LNCaP clone FGC (cell line): ENCODE data around the gene IFT80.

Experiments used
- DNase-seq: peaks from one replicate; pipeline ENCODE4 v3.0.0-alpha.2; 2011; ENCODE audit warnings: low read depth
- H3K4me3 ChIP-seq: 2 replicates; pipeline ENCODE4 v1.5.1; 2011; ENCODE audit warnings: mild to moderate bottlenecking, low read depth, low read length, control low read depth
- TF ChIP-seq, protein P1 (sequence below): IDR thresholded peaks from 2 replicates; pipeline ENCODE4 v1.5.1; 2012; ENCODE audit warnings: mild to moderate bottlenecking; ENCODE audit not compliant: control insufficient read depth, insufficient read depth; ENCODE audit errors: extremely low read depth

Gene IFT80

DNA sequence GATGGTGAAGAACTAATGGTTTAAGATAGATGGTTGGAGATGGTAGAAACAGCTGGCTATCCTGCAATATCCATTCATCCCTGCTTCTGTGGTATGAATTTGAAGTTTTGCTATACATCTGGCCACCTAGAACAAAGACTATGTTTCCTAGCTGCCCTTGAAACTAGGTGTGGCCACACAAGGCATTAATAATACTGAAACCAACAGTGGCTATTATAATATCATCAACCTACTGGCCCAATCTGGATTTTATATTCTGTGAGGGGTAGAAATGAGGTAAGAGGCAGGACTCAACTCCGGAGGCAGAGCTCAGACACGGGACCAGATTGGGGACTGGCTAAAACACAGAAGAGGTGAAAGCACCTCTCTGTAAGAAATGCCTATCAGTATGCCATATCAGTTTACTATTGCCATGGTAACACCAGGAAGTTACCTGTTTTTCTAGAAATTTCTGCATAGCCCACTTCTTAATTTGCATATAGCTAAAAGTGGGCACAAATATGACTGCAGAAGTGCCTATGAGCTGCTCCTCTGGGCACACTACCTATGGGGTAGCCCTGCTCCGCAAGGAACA is 8.4 kb downstream of the IFT80 start:
- TF ChIP-seq, protein P1, sequence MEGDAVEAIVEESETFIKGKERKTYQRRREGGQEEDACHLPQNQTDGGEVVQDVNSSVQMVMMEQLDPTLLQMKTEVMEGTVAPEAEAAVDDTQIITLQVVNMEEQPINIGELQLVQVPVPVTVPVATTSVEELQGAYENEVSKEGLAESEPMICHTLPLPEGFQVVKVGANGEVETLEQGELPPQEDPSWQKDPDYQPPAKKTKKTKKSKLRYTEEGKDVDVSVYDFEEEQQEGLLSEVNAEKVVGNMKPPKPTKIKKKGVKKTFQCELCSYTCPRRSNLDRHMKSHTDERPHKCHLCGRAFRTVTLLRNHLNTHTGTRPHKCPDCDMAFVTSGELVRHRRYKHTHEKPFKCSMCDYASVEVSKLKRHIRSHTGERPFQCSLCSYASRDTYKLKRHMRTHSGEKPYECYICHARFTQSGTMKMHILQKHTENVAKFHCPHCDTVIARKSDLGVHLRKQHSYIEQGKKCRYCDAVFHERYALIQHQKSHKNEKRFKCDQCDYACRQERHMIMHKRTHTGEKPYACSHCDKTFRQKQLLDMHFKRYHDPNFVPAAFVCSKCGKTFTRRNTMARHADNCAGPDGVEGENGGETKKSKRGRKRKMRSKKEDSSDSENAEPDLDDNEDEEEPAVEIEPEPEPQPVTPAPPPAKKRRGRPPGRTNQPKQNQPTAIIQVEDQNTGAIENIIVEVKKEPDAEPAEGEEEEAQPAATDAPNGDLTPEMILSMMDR = no peak
- H3K4me3 ChIP-seq = no peak overlapping the region
- no peak for DNase-seq

DNA sequence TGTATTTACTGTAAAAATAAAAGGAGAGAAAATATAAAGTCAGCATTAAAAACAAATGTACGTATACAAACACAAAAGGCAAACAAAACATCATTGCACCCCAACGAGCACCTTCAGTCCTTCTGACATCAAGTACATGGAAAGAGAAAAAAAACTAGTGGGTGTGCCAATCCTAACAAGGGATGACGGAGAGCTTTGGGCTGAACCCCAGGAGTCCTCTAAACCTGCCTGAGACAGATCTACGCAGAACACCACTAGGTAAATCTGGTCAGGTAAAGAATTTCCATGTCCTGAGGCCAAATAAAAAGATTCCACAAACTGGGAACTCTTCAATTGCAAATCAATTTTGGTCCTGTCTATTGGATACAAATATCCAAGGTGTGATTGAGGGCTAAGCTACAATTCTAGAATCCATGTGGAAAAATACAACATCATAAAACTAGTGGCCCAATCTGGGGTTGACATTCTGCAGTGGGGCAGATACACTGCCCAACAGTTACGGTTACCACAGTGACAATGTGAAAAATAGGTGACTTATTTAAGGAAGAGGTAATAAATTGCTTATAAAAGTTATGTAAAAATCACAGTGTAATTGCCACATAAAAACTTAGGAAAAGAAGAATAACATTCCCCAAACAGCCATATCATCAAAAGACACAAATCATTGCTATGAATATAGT is 14.2 kb downstream of the IFT80 start:
- TF ChIP-seq, protein P1 = no peak
- DNase-seq = no peak
- no peak overlapping the region for H3K4me3 ChIP-seq

DNA sequence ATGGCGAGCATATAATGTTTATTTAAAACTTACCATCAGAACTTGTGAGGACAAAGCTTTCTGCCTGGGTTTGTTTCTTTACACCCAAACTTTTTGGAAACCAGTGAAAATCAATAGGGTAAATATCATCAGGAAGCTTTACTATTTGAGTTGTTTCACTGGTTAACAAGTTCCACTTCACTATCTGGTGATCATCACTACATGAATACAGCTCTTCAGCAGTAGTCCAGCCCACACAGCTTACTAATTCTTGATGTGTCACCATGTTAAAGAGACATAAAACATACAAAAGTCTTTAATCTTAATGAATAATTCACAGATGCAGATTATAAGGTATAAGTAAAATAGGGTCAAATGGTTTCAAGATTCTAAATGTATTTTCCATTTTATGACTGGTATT is 17.6 kb downstream of the IFT80 start:
- DNase-seq = no peak
- H3K4me3 ChIP-seq = no peak overlapping the region
- TF ChIP-seq, protein P1 = no peak

DNA sequence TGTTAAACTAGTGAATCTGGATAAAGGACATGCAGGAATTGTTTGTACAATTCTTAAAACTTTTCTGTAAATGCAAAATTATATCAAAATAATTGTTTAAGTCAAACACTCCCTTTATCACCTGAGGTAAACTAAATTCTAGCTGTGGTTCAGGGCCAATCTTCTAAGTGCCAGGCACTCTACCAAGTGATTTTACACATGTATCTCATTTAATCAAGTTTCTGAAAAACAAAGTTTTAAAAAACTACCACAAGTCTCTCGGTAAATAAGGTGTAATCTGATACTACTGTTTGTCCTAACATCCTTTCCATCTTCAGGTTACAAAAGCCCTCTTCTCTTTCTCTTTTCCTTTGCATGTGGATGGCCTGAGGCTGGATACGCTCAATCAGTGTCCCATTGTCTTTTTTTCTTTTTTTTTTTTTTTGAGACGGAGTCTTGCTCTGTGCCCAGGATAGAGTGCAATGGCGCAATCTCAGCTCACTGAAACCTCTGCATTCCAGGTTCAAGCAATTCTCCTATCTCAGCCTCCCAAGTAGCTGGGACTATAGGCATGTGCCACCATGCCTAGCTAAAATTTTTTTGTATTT is 19.3 kb downstream of the IFT80 start:
- DNase-seq = no peak
- TF ChIP-seq, protein P1 = no peak
- no peak overlapping the region for H3K4me3 ChIP-seq

DNA sequence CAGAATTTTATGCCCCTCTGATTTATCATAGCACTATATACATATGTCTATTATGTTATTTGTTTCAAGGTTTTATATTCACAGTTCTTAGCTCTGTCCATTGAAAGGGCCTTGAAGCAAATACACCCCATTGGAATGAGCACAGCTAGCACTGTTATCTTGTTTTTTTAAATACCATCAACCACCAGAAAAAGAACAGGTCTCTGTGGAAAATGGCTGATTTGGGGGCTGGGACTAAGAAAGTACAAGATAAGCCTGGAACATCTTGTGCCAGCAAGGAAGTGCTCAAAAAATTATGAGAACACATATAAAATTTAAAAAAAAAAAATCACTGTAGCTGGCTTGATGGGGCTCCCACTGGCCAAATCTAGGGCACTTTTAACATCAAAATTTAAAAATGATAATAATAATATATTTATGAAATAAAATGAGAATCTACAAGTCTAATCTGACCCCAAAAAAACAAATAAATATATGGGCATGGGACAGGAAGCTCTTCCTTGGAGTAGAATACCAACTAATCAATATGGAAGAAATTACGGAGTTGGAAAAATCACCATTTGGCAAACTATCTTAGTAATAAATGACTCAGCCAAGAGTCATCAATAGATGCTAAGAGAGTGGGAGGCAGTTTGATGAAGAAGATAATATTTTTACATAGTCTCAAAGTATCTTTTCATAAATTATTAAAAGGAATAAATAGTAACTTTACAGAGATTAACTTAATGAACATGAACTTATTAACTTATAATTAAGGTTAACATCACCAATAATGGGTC is 20.5 kb downstream of the IFT80 start:
- no peak overlapping the region for H3K4me3 ChIP-seq
- TF ChIP-seq, protein P1 = no peak
- no peak for DNase-seq

DNA sequence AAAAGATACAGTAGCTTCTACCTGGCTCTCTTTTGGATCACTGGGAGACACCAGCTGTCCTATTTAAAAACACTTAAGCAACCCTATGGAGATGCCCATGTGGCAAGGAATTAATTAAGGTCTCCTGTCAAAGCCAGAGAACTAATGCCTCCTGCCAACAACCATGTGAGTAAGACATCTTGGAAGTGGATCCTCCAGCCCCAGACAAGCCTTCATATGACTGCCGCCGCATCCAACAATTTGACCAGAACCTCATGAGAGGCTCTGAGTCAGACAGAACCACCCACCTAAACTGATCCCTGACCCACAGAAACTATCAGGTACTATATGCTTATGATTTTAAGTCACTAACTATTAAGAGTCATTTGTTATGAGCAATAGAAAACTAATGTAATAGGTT is 22.3 kb downstream of the IFT80 start:
- no peak overlapping the region for H3K4me3 ChIP-seq
- TF ChIP-seq, protein P1 = no peak
- no peak for DNase-seq
